GM19455 (cell line): Measurements from ENCODE around the gene FNTB.
A peak's percentile ranks its signal among the peaks of the same experiment; 100 is the strongest.

Experiments
- ATAC-seq: cut with Tn5 transposase; IDR thresholded peaks from one replicate; pipeline ENCODE4 v1.9.1; 2021; ENCODE audit not compliant: unreplicated experiment

Gene FNTB

DNA sequence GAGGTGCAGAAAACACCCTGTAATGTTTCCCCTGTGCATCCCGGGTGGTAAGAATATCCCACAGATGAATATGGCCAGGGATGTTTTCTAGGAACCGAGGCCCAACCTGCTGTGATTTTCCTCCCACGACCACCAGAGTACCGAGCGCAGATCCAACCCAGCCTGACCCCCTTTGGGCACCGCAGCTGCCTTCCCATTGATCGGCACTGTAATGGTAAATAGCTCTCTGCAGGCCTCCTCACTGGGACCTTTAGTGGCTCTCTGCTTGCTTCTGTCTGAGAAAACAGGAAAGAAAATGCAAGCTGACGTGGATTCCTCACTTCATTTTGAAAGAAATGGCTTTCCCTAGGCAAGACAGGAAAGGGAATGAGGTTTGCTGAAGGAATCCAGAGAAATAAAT lies 12.1 kb upstream of the FNTB start:
- no peak for ATAC-seq

DNA sequence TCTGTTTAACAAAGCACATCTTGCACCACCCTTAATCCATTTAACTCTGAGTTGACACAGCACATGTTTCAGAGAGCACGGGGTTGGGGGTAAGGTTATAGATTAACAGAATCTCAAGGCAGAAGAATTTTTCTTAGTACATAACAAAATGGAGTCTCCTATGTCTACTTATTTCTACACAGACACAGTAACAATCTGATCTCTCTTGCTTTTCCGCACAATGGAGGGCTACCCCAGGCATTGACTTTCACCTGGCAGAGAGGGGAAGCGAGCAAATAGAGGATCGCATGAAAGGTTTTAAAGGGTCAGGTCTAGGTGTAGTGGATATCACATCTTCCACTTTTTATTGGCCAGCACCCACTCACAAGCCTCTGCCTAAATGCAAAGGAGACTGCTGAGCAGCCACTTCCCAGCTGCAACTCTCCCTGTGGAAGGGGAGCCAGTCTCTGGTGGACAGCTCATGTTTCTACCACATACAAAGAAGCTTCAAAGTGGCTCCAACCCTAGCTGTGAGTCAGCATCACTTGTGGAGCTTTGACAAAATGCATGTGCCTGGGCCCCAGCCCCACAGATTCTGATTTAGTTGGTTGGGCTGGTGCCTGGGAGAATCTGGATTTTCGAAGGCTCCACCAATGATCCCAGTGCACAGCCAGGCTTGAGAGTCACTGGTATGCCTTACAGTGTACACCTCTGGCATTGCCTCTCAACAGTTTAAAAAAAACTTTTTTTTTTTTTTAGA lies 7.2 kb upstream of the FNTB start:
- no peak for ATAC-seq

DNA sequence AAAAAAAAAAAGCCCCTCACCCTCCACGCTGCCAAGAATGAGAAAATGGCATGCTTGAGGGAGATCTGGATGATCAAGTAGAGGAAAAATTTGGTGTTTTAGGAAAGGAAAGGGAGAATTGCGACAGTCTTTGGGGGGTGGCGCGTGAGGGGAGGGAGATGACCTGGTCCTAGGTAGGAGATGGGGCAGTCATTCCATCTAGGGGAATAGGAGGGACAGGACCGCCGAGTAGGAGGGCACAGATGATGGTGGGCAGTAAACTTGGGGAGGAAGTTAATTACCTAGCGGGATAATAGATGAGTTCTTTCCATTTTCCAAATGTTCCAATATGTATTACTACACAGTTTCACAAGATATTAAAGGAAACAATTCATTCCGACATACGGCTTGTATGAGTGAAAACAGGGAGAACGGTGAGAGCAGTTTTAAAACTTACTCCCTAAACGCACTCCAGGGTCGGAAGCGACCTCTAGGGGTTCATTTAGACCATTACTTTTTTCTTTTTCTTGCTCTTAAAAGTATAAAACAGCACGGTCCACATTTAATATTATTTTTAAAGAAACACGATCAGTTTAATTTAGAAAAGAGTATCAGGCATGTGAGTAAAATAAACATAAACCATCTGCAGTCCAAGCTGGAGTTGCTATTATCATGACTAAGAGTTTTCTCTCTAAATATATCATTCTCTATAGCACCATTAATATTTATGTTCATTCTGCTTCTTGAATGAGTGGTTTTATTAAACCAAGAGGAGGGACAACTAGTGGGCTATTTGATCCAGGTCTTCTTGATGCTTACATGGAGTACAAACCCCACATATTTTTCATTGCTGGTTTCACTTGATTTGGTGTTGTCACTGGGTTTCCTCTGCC lies 3.0 kb upstream of the FNTB start:
- no peak for ATAC-seq

DNA sequence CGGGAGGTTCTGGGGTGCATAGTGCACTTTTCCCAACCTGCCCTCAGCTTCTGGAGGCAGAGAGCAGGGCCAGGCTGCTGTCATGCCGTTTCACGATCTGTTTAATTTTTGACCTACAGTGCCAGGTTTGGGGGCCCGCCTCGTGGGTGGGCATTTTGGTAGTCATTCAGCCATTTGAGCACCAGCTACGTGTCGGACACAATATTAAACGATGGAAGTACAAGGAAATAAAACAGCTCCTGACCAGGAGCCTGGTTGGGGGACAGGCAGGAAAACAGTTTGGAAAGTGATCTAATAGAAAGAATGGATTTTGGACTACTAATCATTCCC lies 708 bp downstream of the FNTB start:
- ATAC-seq: no peak

DNA sequence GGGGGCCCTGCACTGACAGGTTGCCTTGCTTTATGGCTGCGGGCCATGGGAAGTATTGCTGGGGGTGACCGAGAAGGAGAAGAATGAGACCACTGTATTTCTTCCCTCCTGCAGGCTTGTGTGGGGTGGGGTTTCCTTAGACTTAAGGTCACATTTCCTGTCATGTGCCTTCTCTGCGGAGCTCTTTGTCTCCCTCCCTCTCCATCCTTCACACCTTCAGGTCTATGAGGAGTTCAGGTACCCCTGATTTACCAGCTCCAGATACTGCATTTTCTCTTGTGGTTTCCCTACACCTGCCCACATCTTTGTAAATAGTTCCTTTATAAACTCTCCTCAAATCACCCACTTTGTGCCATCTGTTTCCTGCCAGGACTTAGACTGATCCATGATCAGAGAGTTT lies 3.6 kb downstream of the FNTB start:
- ATAC-seq: no peak

DNA sequence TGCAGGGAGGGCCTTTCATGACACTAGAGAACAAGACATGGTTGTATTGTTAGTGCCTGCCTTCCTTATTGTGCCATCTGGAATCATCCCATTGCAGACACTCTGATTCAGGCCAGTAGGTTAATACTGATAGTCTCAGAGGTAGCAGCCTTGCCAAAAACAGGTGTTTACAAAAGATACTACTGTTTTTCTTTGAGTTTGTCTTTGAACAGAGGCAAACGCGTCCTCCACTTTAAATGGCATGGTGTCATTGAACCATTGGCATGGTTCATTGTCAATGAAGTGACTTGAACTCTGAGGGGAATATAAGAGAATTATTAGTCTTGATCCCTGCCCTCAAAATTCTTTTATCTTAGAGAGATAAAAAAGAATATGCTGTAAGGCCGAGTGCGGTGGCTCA lies 4.2 kb downstream of the FNTB start:
- no peak for ATAC-seq

DNA sequence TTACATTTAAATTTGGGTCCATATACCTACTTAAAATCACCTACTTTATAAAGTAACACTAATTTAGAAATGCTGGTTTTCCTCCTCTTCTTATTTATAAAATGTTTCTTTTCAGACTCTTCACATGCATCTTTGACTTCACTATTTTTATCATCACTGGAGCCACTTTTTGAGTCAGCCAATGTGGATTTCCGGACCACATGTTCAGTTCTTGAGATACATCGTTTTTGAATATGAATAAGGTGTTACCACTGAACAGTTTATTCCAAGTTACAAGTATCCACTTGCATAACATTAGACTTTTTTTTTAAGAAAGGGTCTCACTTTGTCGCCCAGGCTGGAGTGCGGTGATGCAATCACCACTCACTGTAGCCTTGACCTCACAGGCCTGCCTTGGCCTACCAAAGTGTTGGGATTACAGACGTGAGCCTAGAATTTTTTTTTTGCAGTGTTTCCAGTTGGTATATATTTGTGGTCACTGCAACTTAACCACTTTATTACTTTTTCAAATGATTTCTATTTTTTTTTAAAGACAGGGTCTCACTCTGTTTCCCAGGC lies 5.7 kb downstream of the FNTB start:
- no peak for ATAC-seq

DNA sequence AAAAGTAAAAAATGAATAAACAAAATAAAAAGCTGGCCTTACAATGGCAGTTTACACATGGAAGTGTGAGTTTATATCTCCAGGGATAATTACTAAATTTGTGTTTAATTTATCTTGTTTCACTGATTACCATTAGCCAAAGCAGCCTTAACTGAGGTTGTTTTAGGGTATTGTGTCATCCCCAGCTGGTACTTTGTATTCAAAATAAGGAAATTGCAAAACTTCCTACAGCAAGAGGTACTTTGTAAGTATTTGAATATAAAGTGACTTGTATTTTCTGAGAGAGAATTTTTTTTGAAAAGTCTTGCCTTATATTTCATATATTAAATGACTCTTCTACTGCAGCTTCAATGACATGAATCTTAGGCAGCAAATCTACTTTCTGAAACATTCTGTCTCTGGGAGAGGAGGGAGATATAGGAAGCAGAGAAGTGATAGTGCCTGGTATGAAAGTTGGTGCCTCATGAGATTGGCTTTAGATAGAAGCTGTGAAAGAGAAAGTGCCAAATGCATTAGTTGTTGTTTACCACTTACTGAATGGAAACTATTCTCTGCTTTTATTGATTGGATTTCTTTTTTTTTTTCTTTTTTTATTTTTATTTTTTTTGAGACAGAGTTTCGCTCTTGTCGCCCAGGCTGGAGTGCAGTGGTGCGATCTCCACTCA lies 6.7 kb downstream of the FNTB start:
- ATAC-seq: no peak

DNA sequence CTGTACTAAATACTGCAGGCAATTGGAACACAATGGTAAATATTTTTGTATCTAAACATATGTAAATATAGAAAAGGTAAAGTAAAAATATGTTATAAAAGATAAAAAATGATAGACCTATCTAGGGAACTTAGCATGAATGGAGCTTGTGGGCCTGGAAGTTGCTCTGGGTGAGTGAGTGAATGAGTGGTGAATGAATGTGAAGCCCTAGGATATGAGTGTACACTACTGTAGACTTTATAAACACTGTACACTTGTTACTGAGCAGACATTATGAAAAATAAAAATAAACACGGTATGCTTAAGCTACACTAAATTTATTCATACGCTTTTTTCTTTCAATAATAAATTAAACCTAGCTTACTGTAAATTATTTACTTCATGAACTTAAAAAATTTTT lies 7.8 kb downstream of the FNTB start:
- ATAC-seq: no peak

DNA sequence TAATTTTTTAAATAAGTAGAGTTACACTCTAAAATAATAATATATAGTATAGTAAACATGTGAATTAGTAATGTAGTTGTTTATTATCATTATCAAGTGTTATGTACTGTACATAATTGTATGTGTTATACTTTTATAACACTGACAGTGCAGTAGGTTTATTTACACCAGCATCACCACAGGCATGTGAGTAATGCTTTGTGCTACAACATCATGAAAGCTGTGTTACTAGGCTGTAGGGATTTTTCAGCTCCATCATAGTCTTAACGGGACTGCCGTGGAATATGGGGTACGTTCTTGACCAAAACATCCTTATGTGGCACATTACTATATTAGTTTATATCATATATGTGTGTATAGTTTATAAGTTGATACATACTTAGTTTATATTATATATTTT lies 8.6 kb downstream of the FNTB start:
- ATAC-seq: no peak

DNA sequence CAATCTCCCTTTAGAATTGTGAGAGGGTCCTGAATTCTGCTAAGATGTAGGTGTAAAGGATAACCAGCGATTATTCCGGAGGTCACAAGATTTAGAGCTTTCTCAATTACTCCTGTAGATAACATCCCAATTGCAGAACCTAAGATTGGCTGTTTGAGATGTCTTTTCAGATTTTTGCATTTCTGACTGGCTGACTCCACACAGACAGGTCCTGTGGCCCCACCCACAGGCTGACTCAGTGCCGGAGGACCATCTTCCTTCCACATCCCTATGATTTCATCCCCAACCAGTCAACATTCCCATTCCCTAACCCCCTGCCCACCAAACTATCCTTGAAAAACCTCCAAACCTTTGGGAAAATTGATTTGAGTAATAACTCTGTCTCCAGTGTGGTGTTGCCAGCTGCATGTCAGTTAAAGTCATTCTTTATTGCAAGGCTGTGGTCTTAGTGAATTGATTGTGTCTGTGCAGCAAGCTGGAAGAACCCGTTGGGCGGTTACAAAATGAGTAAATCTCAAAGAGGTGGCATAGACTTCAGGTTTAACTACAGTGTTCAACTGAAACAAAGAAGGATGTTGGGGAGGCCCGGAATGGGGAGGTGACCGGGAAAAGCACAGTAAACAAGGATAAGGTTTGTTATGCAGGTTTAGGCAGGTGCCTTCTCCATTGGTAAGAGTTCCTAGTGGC lies 10.6 kb downstream of the FNTB start:
- peak; percentile 59 for ATAC-seq

DNA sequence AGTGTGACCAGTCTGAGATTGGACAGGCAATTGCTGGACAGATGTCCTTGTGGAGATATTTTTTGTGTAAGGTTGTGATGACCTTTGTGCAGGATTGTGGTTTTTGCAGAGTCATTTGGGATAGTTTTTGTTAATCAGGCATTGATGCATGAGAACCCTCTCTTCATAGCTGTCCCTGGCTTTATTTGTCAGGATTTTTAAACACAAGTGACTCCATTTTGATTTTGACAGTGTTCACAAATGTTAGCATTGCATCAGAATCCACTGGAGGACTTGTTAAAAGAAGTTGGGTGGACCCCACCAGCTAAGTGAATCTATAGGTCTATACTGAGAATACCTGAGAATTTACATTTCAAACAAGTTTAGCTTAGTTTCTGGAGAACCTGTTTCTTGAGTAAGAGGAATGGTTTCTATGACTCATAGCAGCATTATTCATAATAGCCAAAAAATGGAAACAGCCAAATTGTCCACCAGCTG lies 11.8 kb downstream of the FNTB start:
- ATAC-seq: no peak

DNA sequence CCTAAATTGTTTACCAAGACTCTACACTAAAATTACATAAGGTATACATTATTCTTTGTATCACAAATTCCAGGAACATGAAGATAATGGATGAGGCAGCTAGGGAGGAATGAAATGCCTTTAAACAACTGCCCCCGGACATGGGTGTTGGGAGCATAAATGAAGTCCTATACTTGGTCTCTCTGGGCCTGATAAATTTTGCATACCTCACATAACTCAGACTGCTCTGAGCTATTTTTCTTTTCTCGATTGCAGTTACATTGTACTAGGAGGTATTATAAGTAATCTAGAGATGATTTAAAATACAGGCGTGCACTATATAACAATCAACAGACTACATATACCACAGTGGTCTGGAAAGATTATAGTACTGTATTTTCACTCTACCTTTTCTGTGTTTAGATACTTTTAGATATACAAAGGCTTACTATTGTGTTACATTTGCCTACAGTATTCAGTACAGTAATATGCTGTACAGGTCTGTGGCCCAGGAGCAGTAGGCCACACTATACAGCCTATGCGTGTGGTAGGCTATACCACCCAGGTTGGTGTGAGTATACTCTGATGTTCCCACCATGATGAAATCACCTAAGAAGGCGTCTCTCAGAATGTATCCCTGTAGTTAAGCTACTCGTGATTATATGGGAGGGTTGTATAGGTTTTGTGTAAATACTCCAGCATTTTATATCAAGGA lies 14.3 kb downstream of the FNTB start:
- no peak for ATAC-seq

DNA sequence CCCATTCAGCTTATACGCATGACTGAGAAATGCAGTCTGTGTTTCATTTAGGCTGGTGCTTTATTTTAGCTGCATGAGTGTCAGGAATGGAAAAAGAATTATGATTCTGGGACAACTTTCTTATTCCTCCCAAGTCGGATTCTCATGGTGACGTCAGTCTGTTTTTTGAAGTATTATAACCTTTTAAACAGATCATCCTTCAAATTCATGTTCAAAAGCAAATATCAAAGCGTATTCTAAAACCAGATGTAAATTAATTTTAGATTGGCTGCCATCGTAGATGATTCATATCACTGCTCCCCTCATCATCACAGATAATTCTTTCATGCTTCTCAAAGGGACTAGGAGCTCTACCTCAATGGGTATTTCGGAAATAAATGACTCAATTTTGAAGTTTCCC lies 15.0 kb downstream of the FNTB start:
- ATAC-seq: no peak

DNA sequence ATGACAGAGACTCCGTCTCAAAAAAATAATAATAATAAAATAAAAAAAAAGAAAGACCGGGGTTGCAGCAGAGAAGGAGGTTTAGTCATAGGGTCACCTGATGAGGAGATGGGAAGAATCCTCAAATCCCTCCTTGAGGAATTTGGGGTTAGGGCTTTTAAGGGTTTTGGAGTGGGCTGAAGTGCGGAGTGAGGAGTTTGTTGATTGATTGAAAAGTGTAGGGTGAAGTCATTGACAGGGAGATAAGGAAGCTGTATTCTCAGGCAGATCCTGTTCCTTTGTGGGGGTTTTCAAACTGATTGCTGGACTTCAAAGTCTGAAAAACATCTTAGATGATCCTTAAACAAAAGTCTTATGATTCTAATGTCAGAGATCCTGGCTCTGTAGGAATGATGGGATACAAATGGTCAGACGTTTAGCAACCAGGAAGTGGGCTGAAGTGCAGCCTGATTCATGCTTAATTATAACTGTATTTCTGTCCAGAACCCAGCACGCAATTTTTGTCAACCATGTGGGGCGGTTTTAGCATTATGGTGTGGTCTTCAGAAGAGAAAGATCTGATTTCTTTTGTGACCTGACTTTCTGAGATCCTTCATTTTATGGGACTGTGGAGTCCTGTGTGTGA lies 16.0 kb downstream of the FNTB start:
- ATAC-seq: no peak

DNA sequence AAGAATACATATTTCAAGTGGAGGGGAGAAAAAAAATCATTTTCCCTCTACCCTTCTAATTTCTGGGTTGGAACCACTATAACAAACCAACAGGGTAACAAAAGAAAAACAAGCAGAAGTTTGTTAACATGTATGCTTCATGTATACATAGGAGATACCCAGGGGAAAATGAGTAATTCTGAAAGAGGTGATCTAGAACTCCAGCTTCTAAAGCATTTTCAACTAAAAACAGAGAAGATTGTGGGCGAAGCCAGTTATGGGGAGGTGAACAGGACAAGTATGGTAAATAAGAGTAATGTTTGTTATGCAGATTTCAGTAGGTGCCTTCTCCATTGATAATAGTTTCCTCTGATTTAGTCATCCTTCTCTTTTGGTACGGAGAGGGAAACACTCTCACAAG lies 16.7 kb downstream of the FNTB start:
- ATAC-seq: peak; percentile 51

DNA sequence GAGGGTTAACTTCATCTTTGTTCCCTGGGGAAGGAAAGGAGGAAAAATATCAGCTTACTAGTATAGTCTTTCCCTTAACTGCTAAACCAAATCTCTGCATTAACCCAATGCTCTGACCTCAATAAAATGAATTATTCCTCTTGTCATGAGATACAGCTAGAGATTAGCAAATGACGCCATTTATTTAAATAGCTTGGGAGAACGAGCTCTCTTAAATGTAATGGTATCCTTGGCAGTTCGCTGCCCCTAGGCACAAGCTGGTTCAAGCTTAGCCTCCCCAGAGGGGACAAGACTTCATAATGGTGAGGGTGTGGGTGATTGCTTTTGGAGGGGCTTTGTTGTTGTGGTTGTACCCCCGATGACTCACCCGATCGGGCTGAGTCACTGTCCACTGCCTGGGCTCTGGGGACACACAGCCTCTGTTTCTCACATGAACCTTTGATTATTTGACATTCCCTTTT lies 19.6 kb downstream of the FNTB start:
- ATAC-seq: no peak

DNA sequence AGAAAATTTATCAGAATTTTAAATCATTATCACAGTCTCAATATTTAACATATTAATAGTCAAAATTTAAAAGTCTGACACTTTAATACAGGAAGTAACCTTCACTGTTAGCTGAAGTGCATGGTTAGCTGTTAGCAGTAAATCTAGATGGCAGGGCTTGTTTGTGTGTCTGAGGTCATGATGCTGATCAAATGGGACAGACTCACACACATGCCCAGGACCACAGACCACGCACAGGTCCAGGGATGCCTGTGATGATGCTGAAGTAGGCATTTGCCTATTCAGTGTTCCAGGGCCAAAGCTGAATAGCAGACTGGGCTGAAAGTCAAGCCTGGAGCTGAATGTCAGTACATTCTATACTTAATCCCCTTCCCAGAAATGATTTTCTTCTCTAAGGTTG lies 20.5 kb downstream of the FNTB start:
- no peak for ATAC-seq

DNA sequence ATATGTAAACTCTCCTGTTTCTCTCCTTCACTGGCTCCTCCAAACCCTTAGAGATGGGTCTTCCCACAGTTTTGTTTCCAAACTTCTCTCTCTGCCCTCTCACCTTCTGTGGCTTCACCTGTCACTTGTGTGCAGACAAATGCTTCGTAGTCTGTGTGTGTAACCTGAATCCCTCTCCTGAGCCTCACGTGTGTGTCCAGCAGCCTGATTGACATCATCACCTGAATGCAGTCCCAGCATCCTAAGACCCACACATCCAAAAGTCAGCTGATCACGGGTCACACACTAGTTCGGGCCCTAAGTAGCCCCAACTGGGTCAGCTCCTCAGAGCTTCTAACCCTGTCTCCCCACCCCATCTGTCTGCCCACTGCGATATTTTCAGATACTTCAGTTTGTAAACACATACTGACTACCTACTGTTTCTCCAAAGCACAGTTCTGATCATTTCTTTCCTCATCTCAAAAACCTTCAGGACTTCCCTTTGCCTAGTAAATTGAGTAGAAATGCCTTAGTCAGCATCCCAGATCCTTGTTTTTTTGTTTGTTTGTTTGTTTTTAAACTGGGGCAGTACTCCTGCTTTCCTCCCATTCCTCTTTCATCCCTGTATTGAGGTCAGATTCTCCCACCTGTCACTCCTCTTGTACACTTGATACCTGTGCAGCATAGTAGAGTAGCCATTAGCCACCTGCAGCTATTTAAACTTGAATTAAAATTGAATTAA lies 23.7 kb downstream of the FNTB start:
- no peak for ATAC-seq
